HepG2 (cell line): ENCODE data around the gene ZNF507. TPM values are rescaled to one million over a fixed set of nuclear protein-coding genes. Genes with fewer than 3 reads are reported as not detected.

Source experiments
- ATAC-seq: fragments of 200-7000 bp; cut with Tn5 transposase; 3 replicates; pipeline ENCODE4 v1.9.1; 2020; ENCODE audit warnings: mild to moderate bottlenecking, moderate library complexity
- BruUV-seq: library from RNA; stranded (reverse); fragments of 400-500 nt; replicated peaks from 2 replicates; lab custom pipeline; 2021; lab: Mats Ljungman, UMichigan
- CTCF ChIA-PET: fragments of 300-600 bp; formaldehyde crosslinking; extraction: SDS; loops from one replicate; lab custom pipeline; 2021; ENCODE audit warnings: low total read pairs, inconsistent platforms, low intra/inter-chr PET ratio; lab: Yijun Ruan, JAX
- POLR2A ChIA-PET: fragments of 350-600 bp; sonication (Branson Sonifier 250); formaldehyde crosslinking; loops from one replicate; lab custom pipeline; 2020; ENCODE audit warnings: antibody characterized with exemption, inconsistent platforms; lab: Yijun Ruan, JAX
- DNase-seq: peaks from one replicate; pipeline ENCODE4 v3.0.0-alpha.2; 2015; ENCODE audit warnings: low spot score
- FAIRE-seq: peaks from 3 replicates; lab custom pipeline; 2011; peaks lifted over from hg19 to GRCh38; lab: Jason Lieb, UNC
- H2AFZ ChIP-seq: one replicate; pipeline ENCODE4 v1.6.1; 2011; ENCODE audit warnings: low read length, inconsistent platforms
- H3K27ac ChIP-seq: fragments of 300-600 bp; 3 replicates; pipeline ENCODE4 v1.8.0; 2011; ENCODE audit warnings: mixed run types, mild to moderate bottlenecking, mixed read lengths, low read length, inconsistent platforms; ENCODE audit not compliant: insufficient read depth; ENCODE audit errors: extremely low read length
- H3K27me3 ChIP-seq, 2 experiments: fragments of 200-600 bp in 1 of 2; 2 replicates in 1 of 2; 3 replicates in 1 of 2; pipeline versions ENCODE4 v1.6.0 to v1.8.0; 2011; ENCODE audit warnings: low read length in 2 of 2, mild to moderate bottlenecking in 2 of 2, moderate library complexity in 2 of 2, inconsistent platforms in 1 of 2; ENCODE audit not compliant: insufficient read depth in 2 of 2, control insufficient read depth in 1 of 2
- H3K36me3 ChIP-seq, 2 experiments: fragments of 200-600 bp in 1 of 2; replicated peaks in 1 of 2; 2 replicates in 1 of 2; 3 replicates in 1 of 2; pipeline versions ENCODE4 v1.5.1 to v1.8.0; 2011; ENCODE audit warnings: low read length in 2 of 2, inconsistent platforms in 1 of 2; ENCODE audit not compliant: insufficient read depth in 2 of 2, control insufficient read depth in 1 of 2
- H3K4me1 ChIP-seq: 2 replicates; pipeline ENCODE4 v1.5.1; 2012; ENCODE audit warnings: low read length, inconsistent platforms; ENCODE audit not compliant: insufficient read depth
- H3K4me2 ChIP-seq: 2 replicates; pipeline ENCODE4 v1.6.0; 2011; ENCODE audit warnings: low read depth, low read length, inconsistent platforms
- H3K4me3 ChIP-seq, 3 experiments: fragments of 200-600 bp in 1 of 3; sonication (generic), shearing (Covaris generic) in 1 of 3; replicated peaks in 1 of 3; 2 replicates each; pipeline ENCODE4 v1.5.1; 2011 to 2016; ENCODE audit warnings: low read length in 3 of 3, inconsistent platforms in 2 of 3, low read depth in 2 of 3, mild to moderate bottlenecking in 2 of 3, control low read depth in 1 of 3, mixed read lengths in 1 of 3; ENCODE audit not compliant: insufficient read depth in 1 of 3
- H3K79me2 ChIP-seq: one replicate; pipeline ENCODE4 v1.6.1; 2011; ENCODE audit warnings: low read length, inconsistent platforms; ENCODE audit not compliant: insufficient read depth
- H3K9ac ChIP-seq: 2 replicates; pipeline ENCODE4 v1.6.0; 2011; ENCODE audit warnings: mild to moderate bottlenecking, low read depth, low read length, inconsistent platforms; ENCODE audit not compliant: insufficient read depth
- H3K9me3 ChIP-seq: 2 replicates; pipeline ENCODE4 v1.5.1; 2012; ENCODE audit warnings: mild to moderate bottlenecking, low read length
- H4K20me1 ChIP-seq: 2 replicates; pipeline ENCODE4 v1.6.0; 2011; ENCODE audit warnings: inconsistent platforms, mild to moderate bottlenecking, low read length, moderate library complexity; ENCODE audit not compliant: insufficient read depth
- GFI1 ChIP-seq: sonication (generic); formaldehyde crosslinking; IDR thresholded peaks from 2 replicates; pipeline ENCODE4 v1.5.0; 2020; ENCODE audit warnings: missing genetic modification reagents, mild to moderate bottlenecking, borderline replicate concordance
- MAFF ChIP-seq: IDR thresholded peaks from 2 replicates; pipeline ENCODE4 v1.6.1; 2011; ENCODE audit warnings: low read depth, low read length, improper control_type of control experiment
- MAFK ChIP-seq, 2 experiments: IDR thresholded peaks in 1 of 2; conservative IDR thresholded peaks in 1 of 2; 2 replicates each; pipeline ENCODE4 v1.6.1; 2011; ENCODE audit warnings: improper control_type of control experiment in 2 of 2, low read length in 2 of 2
- MAX ChIP-seq: IDR thresholded peaks from 2 replicates; pipeline ENCODE4 v1.6.1; 2012; ENCODE audit warnings: inconsistent platforms
- NCOA5 ChIP-seq: sonication (generic); formaldehyde crosslinking; IDR thresholded peaks from 2 replicates; pipeline ENCODE4 v1.4.0; 2020; ENCODE audit warnings: missing genetic modification reagents
- NFAT5 ChIP-seq: sonication (generic); formaldehyde crosslinking; IDR thresholded peaks from 2 replicates; pipeline ENCODE4 v1.4.0; 2020; ENCODE audit warnings: missing genetic modification reagents
- RBM22 ChIP-seq: fragments of 200-400 bp; formaldehyde crosslinking; optimal IDR thresholded peaks from 2 replicates; pipeline ENCODE3; 2017; ENCODE audit warnings: mild to moderate bottlenecking, low read length, moderate library complexity
- ZBTB1 ChIP-seq: sonication (generic); formaldehyde crosslinking; IDR thresholded peaks from 2 replicates; pipeline ENCODE4 v1.4.0; 2020; ENCODE audit warnings: missing genetic modification reagents, borderline replicate concordance
- ZBTB25 ChIP-seq: IDR thresholded peaks from 2 replicates; pipeline ENCODE4 v1.6.1; 2018; ENCODE audit warnings: missing genetic modification reagents
- ZNF224 ChIP-seq: sonication (generic); formaldehyde crosslinking; IDR thresholded peaks from 2 replicates; pipeline ENCODE4 v1.5.0; 2020; ENCODE audit warnings: mild to moderate bottlenecking, missing genetic modification reagents
- ZNF232 ChIP-seq: sonication (generic); formaldehyde crosslinking; IDR thresholded peaks from 2 replicates; pipeline ENCODE4 v1.4.0; 2020; ENCODE audit warnings: missing genetic modification reagents, borderline replicate concordance
- ZNF549 ChIP-seq: sonication (generic); formaldehyde crosslinking; IDR thresholded peaks from 2 replicates; pipeline ENCODE4 v1.5.0; 2020; ENCODE audit warnings: missing genetic modification reagents
- ZNF761 ChIP-seq: sonication (generic); formaldehyde crosslinking; conservative IDR thresholded peaks from 2 replicates; pipeline ENCODE4 v1.4.0; 2020; ENCODE audit warnings: mild to moderate bottlenecking, missing genetic modification reagents
- WGBS: methylation state at CpG from one replicate; pipeline ENCODE4 v1.1.6; 2017; ENCODE audit warnings: low lambda C conversion rate; 5-methylcytosine and 5-hydroxymethylcytosine counted together
- in situ Hi-C: cut with HindIII; loops from 2 replicates; pipeline ENCODE4 v1.10.0; 2017; ENCODE audit warnings: low pct_unique_long_range_greater_than_20kb; ENCODE audit not compliant: extremely low pct_ligation_motif_present
- intact Hi-C: fragments of 100-400 bp; cut with micrococcal nuclease; formaldehyde crosslinking; loops from one replicate; pipeline ENCODE4 v1.10.0; 2022; ENCODE audit not compliant: unreplicated experiment
- polyA plus RNA-seq, 8 experiments: library from polyadenylated mRNA; depleted of rRNA in 3 of 8; stranded (reverse) in 7 of 8; unstranded in 1 of 8; fragments of >200 nt; fragmentation: Illumina TruSeq in 4 of 8; extraction: Trizol in 4 of 8; gene quantifications; 2 replicates each; pipeline versions ENCODE4 v1.2.1 to v1.2.3, GENCODE V29; 2011 to 2016; ENCODE audit warnings: low read depth in 4 of 8, missing spikeins in 1 of 8, mixed read lengths in 1 of 8; ENCODE audit not compliant: insufficient read depth in 1 of 8
- total RNA-seq, 5 experiments: library from RNA; depleted of rRNA; stranded (reverse); fragments of >200 nt; fragmentation: Illumina TruSeq; extraction: Trizol; gene quantifications; 2 replicates each; pipeline ENCODE4 v1.2.3, GENCODE V29; 2016; ENCODE audit warnings: low read depth in 1 of 5

Gene ZNF507
- total and polyA plus RNA-seq, 2 of the 13 experiments (the other 11 are each of a cell fraction or from before 2014, with no cell fraction given) = 7.3 to 10.9 TPM

- ChIA-PET POLR2A (no interaction called here), CTCF (no interaction called here)
- WGBS = 97% methylated on average over 6 of the region's 6 CpGs
- no peaks in the 10 kb centered on the region for H4K20me1 ChIP-seq
- H3K36me3 ChIP-seq = peaks cover 13 to 57% of the 10 kb centered on the region in 2 experiments
- no peak overlapping the region for H3K27ac ChIP-seq
- ATAC-seq (no peak), FAIRE-seq (no peak), DNase-seq (no peak)
- no peaks in the 10 kb centered on the region for H3K79me2 ChIP-seq
- H3K4me2 ChIP-seq = no peak overlapping the region
- intact Hi-C loops = no loop called here
- H3K4me3 ChIP-seq = no peak overlapping the region
- H3K9me3 ChIP-seq = no peaks in the 10 kb centered on the region
- in situ Hi-C loops = no loop called here
- TF ChIP-seq MAFK (conservative IDR thresholded peaks at IDR 0.05 in 1 of 2, IDR thresholded peaks at IDR 0.05 in 1 of 2; ENCODE audit: low read length in 2 of 2) (peak; percentile 95 to 97), RBM22 (no peak), ZNF761 (no peak), NCOA5 (CRISPR knock-in tag) (no peak), MAFF (peak; percentile 97), ZBTB25 (no peak)
- no peak overlapping the region for H3K9ac ChIP-seq
- H3K4me1 ChIP-seq = no peaks in the 10 kb centered on the region
- H3K27me3 ChIP-seq = no peaks in the 10 kb centered on the region
- no peak overlapping the region for H2AFZ ChIP-seq
- BruUV-seq = no TSS peak
These were observed 91.3 kb downstream of the ZNF507 start for GRCh38 chr19:32436692-32437091.

GRCh38 chr19:32437096-32437495 lies 91.7 kb downstream of the ZNF507 start:
- no peaks in the 10 kb centered on the region for H4K20me1 ChIP-seq
- peaks cover 13 to 57% of the 10 kb centered on the region in 2 experiments for H3K36me3 ChIP-seq
- no peak overlapping the region for H2AFZ ChIP-seq
- WGBS = 94% methylated on average over 1 of the region's 1 CpG
- FAIRE-seq (no peak), ATAC-seq (no peak), DNase-seq (no peak)
- H3K9ac ChIP-seq = no peak overlapping the region
- no peaks in the 10 kb centered on the region for H3K4me1 ChIP-seq
- no peak overlapping the region for H3K27ac ChIP-seq
- H3K4me3 ChIP-seq = no peak overlapping the region
- in situ Hi-C loops = no loop called here
- no peaks in the 10 kb centered on the region for H3K79me2 ChIP-seq
- BruUV-seq = no TSS peak
- no peak overlapping the region for H3K4me2 ChIP-seq
- no peaks in the 10 kb centered on the region for H3K9me3 ChIP-seq
- H3K27me3 ChIP-seq = no peaks in the 10 kb centered on the region
- ChIA-PET POLR2A (no interaction called here), CTCF (no interaction called here)
- intact Hi-C loops = no loop called here
- TF ChIP-seq ZNF224 (CRISPR knock-in tag) (no peak), GFI1 (CRISPR knock-in tag) (no peak), MAX (no peak), ZBTB1 (no peak), ZNF549 (CRISPR knock-in tag) (no peak), NFAT5 (CRISPR knock-in tag) (no peak), ZNF232 (CRISPR knock-in tag) (no peak)
